ENCODE measurements around the gene TBC1D13. TPM values are rescaled to one million over a fixed set of nuclear protein-coding genes. Genes with fewer than 3 reads are reported as not detected.

The TBC1D13 gene
- total RNA-seq, 2 donors from 2014 or later, result 17.4 to 21.6 TPM

DNA sequence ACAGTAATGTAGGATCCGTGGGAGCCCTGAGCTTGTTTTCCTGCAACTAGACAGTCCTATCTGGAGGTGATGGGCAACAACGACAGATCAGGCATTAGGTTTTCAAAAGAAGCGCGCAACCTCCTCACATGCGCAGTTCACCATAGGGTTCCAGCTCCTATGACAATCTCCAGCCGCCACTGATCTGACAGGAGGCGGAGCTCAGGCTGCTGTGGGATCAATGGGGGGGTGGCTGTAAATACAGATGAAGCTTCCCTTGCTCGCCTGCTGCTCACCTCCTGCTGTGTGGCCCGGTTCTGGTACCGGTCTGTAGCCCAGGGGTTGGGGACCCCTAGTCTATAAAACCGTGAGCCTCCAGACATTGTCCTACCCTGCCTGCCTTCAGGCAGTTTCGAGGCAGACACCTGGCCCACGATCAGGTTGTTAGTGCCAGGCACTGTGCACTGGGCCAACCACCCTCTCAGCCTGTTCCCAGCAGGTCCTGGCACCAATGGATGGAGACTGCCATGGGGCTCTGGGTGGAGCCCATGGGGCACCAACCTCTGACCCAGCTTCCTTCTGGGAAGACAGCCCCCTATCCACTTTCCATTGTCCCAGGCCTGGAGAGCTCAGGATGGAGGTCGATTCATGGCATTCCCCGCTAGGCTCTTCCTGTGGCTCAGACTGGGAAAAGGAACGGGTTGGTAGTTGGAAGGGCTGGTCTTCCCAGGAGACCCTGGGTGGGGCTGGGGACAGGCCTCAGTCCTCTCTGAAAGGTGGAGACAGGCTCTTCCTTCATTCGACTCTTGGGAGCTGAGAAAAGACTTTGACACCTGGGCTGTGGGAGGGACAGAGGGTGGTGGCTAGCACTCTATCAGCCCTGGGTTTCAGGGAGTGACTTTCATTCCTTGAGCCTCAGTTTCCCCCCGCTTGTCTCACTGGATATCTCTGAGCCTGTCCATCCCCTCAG, 32.9 kb downstream of the TBC1D13 start:
- intact Hi-C loops (cut with DNase I), result no loop called here
- Histone ChIP-seq H3K27me3 (no peaks in the 10 kb centered on the region), H3K27ac (no peak overlapping the region), H3K4me3 (no peak overlapping the region), H3K9ac (ENCODE audit: low read depth in 2 of 2, low read length in 2 of 2) (no peak overlapping the region), H3K4me1 (no peaks in the 10 kb centered on the region), H3K9me3 (no peaks in the 10 kb centered on the region), H3K36me3 (no peaks in the 10 kb centered on the region)
- TF ChIP-seq, protein P1, sequence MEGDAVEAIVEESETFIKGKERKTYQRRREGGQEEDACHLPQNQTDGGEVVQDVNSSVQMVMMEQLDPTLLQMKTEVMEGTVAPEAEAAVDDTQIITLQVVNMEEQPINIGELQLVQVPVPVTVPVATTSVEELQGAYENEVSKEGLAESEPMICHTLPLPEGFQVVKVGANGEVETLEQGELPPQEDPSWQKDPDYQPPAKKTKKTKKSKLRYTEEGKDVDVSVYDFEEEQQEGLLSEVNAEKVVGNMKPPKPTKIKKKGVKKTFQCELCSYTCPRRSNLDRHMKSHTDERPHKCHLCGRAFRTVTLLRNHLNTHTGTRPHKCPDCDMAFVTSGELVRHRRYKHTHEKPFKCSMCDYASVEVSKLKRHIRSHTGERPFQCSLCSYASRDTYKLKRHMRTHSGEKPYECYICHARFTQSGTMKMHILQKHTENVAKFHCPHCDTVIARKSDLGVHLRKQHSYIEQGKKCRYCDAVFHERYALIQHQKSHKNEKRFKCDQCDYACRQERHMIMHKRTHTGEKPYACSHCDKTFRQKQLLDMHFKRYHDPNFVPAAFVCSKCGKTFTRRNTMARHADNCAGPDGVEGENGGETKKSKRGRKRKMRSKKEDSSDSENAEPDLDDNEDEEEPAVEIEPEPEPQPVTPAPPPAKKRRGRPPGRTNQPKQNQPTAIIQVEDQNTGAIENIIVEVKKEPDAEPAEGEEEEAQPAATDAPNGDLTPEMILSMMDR (IDR thresholded peaks at IDR 0.05), result no peak
- DNase-seq, result peak; percentile 44

DNA sequence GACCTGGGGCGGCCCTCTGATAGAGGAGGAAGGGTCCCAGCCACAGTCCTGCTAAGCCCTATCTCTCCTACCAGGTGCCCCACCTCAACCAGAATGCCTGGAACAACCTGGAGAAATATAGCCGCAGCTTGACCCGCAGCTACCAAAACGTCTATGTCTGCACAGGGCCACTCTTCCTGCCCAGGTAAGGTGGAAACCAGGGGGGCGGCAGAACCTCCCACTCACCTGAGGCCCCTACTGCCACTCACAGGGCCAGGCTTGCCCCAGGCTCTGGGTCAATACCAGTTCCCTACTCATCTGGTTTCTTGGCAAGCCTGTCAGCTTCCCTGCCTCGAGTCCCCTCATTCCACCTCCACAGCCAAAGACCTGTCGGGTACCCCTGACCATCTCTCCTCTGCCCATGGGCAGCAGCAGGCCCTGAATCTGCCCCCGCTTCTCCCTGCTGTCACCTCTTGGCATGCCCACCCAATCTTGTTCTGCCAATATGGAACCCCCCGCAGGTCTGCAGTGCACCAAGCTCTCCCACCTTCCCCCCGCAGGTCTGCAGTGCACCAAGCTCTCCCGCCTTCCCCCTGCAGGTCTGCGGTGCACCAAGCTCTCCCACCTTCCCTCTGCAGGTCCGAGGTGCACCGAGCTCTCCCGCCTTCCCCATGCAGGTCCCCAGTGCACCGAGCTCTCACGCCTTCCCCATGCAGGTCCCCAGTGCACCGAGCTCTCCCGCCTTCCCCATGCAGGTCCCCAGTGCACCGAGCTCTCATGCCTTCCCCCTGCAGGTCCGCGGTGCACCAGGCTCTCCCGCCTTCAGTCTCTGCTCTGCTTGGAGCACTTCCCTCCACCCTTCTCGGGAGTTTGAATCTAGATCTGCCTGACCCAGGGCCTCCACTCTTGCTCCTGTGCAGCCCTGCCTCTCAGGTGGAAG, 33.9 kb downstream of the TBC1D13 start:
- Histone ChIP-seq H3K27ac (no peak overlapping the region), H3K9me3 (no peaks in the 10 kb centered on the region), H3K36me3 (no peaks in the 10 kb centered on the region), H3K27me3 (no peaks in the 10 kb centered on the region), H3K4me1 (no peaks in the 10 kb centered on the region), H3K4me3 (no peak overlapping the region), H3K9ac (ENCODE audit: low read depth in 2 of 2, low read length in 2 of 2) (no peak overlapping the region)
- DNase-seq, result no peak
- TF ChIP-seq, protein P1 (IDR thresholded peaks at IDR 0.05), result no peak
- intact Hi-C loops (cut with DNase I), result no loop called here

DNA sequence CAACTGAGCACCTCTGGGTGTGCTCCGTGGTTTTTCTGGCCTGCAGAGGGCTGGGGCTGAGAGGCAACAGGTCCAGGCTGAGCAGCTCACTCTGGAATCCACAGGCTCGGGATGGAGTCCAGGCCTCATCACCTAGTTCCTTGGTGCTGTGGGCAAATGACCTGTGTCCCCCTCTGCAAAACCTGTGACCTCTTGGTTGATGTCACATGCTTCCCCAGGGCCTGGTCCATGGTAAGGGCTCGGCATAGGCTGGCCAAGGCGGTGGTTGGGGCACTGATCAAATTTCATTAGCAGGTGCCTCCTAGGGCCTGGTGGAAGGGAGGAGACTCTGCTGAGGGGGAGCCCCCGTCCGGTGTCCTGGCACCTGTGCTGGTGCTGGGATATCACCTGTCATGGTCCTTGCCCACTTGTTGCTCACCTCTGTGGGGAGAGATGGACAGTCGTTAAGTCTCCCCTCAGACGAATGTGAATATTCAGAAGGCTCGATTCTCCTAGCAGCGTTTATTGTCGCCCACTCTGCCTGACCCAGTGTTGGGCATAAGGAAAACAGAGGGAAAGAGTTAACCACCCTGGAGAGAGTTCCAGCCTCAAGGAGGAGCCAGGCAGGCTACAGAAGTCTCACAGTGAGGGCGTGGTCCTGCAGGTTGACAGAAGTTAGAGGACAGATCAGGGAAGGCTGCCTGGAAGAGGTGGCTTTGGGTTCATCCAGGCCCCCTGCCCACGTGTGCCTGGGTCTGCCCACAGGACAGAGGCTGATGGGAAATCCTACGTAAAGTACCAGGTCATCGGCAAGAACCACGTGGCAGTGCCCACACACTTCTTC, 34.7 kb downstream of the TBC1D13 start:
- Histone ChIP-seq H3K27ac (no peak overlapping the region), H3K27me3 (no peaks in the 10 kb centered on the region), H3K4me1 (no peaks in the 10 kb centered on the region), H3K9me3 (no peaks in the 10 kb centered on the region), H3K9ac (ENCODE audit: low read depth in 2 of 2, low read length in 2 of 2) (no peak overlapping the region), H3K36me3 (peaks cover 4% of the 10 kb centered on the region), H3K4me3 (no peak overlapping the region)
- no peak for DNase-seq
- TF ChIP-seq, protein P1 (IDR thresholded peaks at IDR 0.05), result no peak
- intact Hi-C loops (cut with DNase I), result no loop called here

- H3K36me3 ChIP-seq, result peaks cover 4% of the 10 kb centered on the region
- no peaks in the 10 kb centered on the region for H3K27me3 ChIP-seq
- H3K9ac ChIP-seq (ENCODE audit: low read depth in 2 of 2, low read length in 2 of 2), result no peak overlapping the region
- no peaks in the 10 kb centered on the region for H3K9me3 ChIP-seq
- DNase-seq, result no peak
- TF ChIP-seq, protein P1 (IDR thresholded peaks at IDR 0.05), result no peak
- H3K4me3 ChIP-seq, result no peak overlapping the region
- no peak overlapping the region for H3K27ac ChIP-seq
- H3K4me1 ChIP-seq, result no peaks in the 10 kb centered on the region
- intact Hi-C loops (cut with DNase I), result no loop called here
Observed at GRCh38 chr9:128822407-128823042, 35.5 kb downstream of the TBC1D13 start.

All from colonic mucosa (tissue), 4 donors.